ENCODE results near the gene MACROD2.

The MACROD2 gene

DNA sequence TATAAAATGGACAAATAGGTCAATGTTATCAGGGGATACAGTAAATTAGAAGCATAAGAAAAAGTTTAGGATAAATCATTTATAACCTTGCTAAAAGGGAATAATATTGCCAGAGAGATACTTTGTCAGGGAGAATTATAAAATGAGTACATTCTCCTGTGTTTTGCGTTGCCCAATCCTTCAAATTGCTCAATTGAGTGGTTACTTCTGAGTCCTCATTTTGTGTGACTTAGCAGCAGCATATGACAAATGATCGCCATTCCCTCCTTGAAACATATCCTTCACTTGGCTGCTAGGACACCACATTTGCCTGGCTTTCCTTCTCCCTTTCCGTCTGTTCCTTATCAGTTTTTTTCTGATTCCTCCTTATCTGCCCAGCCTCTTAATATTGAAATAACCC lies 448.8 kb downstream of the MACROD2 start (continued):
- TF ChIP-seq ZNF202 (tag by site-specific recombination; IDR thresholded peaks at IDR 0.05; ENCODE audit: borderline replicate concordance) (no peak), OVOL3 (tag by site-specific recombination; IDR thresholded peaks at IDR 0.05) (no peak), ZNF624 (tag by site-specific recombination; IDR thresholded peaks at IDR 0.05) (no peak), ZBTB17 (tag by site-specific recombination; IDR thresholded peaks at IDR 0.05) (no peak)
- TF ChIP-seq, protein P1, sequence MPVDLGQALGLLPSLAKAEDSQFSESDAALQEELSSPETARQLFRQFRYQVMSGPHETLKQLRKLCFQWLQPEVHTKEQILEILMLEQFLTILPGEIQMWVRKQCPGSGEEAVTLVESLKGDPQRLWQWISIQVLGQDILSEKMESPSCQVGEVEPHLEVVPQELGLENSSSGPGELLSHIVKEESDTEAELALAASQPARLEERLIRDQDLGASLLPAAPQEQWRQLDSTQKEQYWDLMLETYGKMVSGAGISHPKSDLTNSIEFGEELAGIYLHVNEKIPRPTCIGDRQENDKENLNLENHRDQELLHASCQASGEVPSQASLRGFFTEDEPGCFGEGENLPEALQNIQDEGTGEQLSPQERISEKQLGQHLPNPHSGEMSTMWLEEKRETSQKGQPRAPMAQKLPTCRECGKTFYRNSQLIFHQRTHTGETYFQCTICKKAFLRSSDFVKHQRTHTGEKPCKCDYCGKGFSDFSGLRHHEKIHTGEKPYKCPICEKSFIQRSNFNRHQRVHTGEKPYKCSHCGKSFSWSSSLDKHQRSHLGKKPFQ (tag by site-specific recombination; IDR thresholded peaks at IDR 0.05): no peak

DNA sequence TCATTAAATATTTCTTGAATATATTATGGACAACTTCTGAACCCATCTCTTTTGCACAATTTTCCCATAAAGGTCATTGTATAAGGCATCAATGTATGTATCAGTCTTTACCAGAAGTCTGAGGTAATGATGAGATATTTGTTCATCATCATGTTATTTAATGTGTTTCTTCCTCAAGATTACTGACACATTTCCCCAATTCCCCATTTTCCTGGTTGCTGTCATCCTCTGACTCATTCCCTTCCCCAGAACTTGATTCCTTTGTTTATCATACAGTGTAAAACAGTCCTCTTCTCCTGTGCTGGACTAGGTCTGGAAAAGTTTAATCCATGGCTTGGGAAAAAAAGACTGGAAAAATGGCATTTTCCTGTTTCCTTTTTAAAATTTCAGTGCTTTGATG lies 450.0 kb downstream of the MACROD2 start:
- H3K4me1 ChIP-seq (ENCODE audit: control insufficient read depth, insufficient read depth, low read length): no peaks in the 10 kb centered on the region
- H3K36me3 ChIP-seq (ENCODE audit: control insufficient read depth in 2 of 2, insufficient read depth in 1 of 2, low read length in 2 of 2): no peaks in the 10 kb centered on the region
- H3K27ac ChIP-seq (ENCODE audit: extremely low read depth, low read depth, low read length): no peak overlapping the region
- no peaks in the 10 kb centered on the region for H3K9me3 ChIP-seq (ENCODE audit: control insufficient read depth, insufficient read depth, low read depth, low read length)
- ChIA-PET POLR2A (no interaction called here), CTCF (no interaction called here)
- H3K4me3 ChIP-seq (ENCODE audit: low read depth, low read length): no peak overlapping the region
- TF ChIP-seq ZNF626 (tag by site-specific recombination; IDR thresholded peaks at IDR 0.05): no peak
- no peak for TF ChIP-seq ZNF292 (tag by site-specific recombination; IDR thresholded peaks at IDR 0.05; ENCODE audit: borderline replicate concordance, low read depth)
- TF ChIP-seq, protein P2, sequence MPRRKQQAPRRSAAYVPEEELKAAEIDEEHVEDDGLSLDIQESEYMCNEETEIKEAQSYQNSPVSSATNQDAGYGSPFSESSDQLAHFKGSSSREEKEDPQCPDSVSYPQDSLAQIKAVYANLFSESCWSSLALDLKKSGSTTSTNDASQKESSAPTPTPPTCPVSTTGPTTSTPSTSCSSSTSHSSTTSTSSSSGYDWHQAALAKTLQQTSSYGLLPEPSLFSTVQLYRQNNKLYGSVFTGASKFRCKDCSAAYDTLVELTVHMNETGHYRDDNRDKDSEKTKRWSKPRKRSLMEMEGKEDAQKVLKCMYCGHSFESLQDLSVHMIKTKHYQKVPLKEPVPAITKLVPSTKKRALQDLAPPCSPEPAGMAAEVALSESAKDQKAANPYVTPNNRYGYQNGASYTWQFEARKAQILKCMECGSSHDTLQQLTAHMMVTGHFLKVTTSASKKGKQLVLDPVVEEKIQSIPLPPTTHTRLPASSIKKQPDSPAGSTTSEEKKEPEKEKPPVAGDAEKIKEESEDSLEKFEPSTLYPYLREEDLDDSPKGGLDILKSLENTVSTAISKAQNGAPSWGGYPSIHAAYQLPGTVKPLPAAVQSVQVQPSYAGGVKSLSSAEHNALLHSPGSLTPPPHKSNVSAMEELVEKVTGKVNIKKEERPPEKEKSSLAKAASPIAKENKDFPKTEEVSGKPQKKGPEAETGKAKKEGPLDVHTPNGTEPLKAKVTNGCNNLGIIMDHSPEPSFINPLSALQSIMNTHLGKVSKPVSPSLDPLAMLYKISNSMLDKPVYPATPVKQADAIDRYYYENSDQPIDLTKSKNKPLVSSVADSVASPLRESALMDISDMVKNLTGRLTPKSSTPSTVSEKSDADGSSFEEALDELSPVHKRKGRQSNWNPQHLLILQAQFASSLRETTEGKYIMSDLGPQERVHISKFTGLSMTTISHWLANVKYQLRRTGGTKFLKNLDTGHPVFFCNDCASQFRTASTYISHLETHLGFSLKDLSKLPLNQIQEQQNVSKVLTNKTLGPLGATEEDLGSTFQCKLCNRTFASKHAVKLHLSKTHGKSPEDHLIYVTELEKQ (tag by site-specific recombination; IDR thresholded peaks at IDR 0.05; ENCODE audit: borderline replicate concordance): no peak
- TF ChIP-seq ZNF114 (tag by site-specific recombination; IDR thresholded peaks at IDR 0.05): no peak

DNA sequence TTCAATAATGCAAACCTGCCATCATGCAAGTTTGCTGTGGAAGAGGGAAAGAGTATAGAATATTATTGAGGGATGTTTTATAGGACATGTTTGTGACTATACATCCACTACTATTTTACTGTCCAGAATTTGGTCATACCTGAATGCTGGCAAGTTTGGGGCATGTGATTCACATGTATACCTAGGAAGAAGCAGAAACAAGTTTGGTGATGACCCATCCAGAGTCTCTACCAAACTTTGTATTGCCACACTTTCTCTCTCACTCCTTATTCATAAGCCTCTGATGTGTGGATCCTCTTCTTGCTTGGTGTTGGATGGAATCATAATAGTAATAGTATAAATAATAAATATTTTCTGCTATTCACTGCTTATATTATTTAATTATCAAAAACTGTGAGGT lies 450.6 kb downstream of the MACROD2 start:
- POLR2A ChIA-PET: no interaction called here
- no peak for TF ChIP-seq PRDM1 (tag by site-specific recombination; IDR thresholded peaks at IDR 0.05)
- TF ChIP-seq ZNF2 (tag by site-specific recombination; IDR thresholded peaks at IDR 0.05): no peak
- TF ChIP-seq ZNF560 (tag by site-specific recombination; IDR thresholded peaks at IDR 0.05; ENCODE audit: borderline replicate concordance): no peak
- no peak for TF ChIP-seq ZNF202 (tag by site-specific recombination; IDR thresholded peaks at IDR 0.05; ENCODE audit: borderline replicate concordance)
- TF ChIP-seq ZFHX2 (tag by site-specific recombination; conservative IDR thresholded peaks at IDR 0.05): no peak
- TF ChIP-seq ZNF571 (tag by site-specific recombination; IDR thresholded peaks at IDR 0.05): no peak
- TF ChIP-seq SP2 (tag by site-specific recombination; IDR thresholded peaks at IDR 0.05): no peak
- TF ChIP-seq ZNF24 (tag by site-specific recombination; IDR thresholded peaks at IDR 0.05): no peak
- TF ChIP-seq ZFP3 (tag by site-specific recombination; IDR thresholded peaks at IDR 0.05; ENCODE audit: low read depth): no peak
- no peak for TF ChIP-seq ZNF19 (tag by site-specific recombination; IDR thresholded peaks at IDR 0.05; ENCODE audit: low read depth)
- TF ChIP-seq HOXD13 (CRISPR knock-in tag; IDR thresholded peaks at IDR 0.05; ENCODE audit: borderline replicate concordance): no peak
- TF ChIP-seq, protein P3, sequence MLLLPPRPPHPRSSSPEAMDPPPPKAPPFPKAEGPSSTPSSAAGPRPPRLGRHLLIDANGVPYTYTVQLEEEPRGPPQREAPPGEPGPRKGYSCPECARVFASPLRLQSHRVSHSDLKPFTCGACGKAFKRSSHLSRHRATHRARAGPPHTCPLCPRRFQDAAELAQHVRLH (tag by site-specific recombination; IDR thresholded peaks at IDR 0.05): no peak
- no peak for TF ChIP-seq ZNF558 (tag by site-specific recombination; IDR thresholded peaks at IDR 0.05)

More for the DNA sequence above, 450.6 kb downstream of the MACROD2 start:
- CTCF ChIA-PET: no interaction called here
- Histone ChIP-seq H3K9me3 (ENCODE audit: control insufficient read depth, insufficient read depth, low read depth, low read length) (no peaks in the 10 kb centered on the region), H3K4me3 (ENCODE audit: low read depth, low read length) (no peak overlapping the region), H3K27ac (ENCODE audit: extremely low read depth, low read depth, low read length) (no peak overlapping the region), H3K4me1 (ENCODE audit: control insufficient read depth, insufficient read depth, low read length) (no peaks in the 10 kb centered on the region), H3K36me3 (ENCODE audit: control insufficient read depth in 2 of 2, insufficient read depth in 1 of 2, low read length in 2 of 2) (no peaks in the 10 kb centered on the region)
